NCI-H524 (cell line): ENCODE data around the gene TMEM87A.

ENCODE experiments used
- DNase-seq, 2 experiments: peaks; one replicate each; lab custom pipeline; 2025; lab: John Stamatoyannopoulos, UW

Gene TMEM87A

GRCh38 chr15:42202653-42203052 is 70.6 kb downstream of the TMEM87A start:
- no peak for DNase-seq

- no peak for DNase-seq
Observed at GRCh38 chr15:42201801-42202200, 71.4 kb downstream of the TMEM87A start.

DNA sequence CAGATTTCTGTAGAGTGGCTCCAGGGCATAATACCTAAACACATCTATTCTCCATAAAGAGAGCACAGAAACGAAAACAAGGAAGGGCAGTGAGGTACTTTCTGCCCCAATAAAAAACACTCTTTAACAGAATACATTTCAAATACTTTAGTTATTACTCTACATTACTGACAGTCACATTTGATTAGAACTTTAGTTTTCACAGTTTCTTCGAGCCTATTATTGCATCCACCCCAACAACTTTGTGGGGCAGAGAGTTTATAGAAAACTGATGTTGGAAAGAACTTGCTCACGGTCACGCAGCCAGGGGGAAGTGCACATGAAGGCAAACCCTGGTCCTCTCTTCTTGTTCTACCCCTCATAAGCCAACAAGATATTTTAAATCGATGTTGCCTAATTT is 74.1 kb downstream of the TMEM87A start:
- DNase-seq = no peak

GRCh38 chr15:42198516-42198915 is 74.7 kb downstream of the TMEM87A start:
- no peak for DNase-seq

DNA sequence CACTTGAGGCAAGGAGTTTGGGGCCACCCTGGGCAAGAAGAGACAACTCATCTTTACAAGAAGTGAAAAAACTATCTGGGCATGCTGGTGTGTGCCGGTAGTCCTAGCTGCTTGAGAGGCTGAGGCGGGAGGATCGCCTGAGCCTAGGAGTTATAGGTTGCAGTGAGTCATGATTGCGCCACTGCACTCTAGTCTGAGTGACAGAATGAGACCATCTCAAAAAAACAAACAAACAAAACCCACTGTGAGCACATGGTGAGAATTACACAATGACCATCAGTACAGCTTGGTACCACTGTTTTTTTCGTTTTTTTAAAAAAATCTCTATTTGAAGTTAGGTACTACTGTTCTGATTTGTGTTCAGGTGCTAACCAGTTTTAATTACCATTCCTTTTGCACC is 78.7 kb downstream of the TMEM87A start:
- DNase-seq = no peak

- no peak for DNase-seq
Observed at GRCh38 chr15:42193383-42193782, 79.8 kb downstream of the TMEM87A start.

DNA sequence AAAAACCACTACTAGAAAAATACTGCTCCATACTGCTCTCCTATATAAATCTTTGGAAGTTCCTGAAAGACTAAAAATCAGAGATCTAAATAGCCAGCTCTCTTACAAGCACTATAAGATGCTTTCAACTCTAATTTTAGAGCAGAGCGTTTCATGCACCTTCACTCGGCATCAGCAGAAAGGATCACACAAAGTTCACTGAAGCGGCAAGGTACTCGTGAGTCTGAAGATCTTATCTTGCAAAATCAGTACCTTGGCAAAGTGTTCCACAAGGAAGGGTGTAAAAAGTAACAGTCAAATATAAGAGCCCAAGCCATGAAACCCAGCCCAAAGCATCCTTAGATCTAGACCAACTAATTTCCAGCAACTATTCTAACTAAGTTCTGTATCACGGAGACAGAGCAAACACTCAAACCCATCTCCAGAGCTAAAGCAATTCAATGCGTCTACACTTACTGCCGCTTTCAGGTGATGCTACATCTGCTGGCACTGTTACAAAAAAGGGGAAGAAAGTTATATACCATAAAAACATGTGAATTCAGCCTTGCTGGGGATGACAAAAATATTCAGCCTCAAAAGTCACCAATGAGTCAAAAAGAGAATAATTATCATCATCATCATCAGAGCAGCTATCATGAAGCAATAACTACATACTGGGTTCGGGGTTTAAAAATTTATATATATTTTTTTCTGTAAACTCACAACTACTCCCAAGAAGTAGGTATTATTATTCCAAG is 81.5 kb downstream of the TMEM87A start:
- no peak for DNase-seq

DNA sequence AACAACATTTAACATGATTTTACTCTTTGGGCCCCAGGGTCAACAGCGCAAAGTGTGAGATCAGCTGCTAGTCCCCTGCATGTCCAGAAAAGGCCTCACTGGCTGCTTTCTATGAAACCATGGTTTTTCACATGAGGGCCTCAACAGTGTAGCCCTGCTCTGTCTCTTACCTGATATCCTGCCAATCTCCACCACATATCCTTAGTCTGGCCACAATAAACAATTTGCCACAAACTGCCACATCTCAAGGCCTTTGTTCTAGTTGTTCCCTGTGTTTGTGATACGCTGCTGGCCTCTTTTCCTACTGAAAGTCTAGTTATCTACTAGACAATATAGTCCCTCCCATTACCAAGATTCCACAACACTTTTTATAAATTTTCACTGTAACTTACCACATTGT is 82.9 kb downstream of the TMEM87A start:
- DNase-seq = no peak

- DNase-seq = no peak
Observed at GRCh38 chr15:42185801-42186200, 87.4 kb downstream of the TMEM87A start.

- DNase-seq = no peak
Observed at GRCh38 chr15:42184736-42185135, 88.5 kb downstream of the TMEM87A start.

DNA sequence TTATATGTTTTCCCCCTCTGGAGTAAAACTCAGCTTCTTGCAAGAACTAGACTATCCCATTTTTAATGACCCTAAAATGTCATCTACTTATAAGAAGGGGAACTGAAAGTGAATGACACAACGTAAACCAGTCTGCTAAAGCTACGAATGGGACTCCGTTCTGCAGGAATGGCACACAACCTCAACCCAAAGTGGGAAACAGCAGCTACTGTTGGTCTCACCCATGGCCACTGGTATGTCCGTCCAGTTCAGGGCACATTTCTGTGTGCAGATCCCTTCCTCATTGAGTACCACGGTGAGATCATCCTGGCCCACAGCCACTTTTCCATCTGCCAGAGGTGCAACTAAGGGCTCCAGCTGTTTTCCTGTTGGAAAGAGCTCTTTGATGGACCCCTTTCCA is 88.9 kb downstream of the TMEM87A start:
- DNase-seq = no peak

DNA sequence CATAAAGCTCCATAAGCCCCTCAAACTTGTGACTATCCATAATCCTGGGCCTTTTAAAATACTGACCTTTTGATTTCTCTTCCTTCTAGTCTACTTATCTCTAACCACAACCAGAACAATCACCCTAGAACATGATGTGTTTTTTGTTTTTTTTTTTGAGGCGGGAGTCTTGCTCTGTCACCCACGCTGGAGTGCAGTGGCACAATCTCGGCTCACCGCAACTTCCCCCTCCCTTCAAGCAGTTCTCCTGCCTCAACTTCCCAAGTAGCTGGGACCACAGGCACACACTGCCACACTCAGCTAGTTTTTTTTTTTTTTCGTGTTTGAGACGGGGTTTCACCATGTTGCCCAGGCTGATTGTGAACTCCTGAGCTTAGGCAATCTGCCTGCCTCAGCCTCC is 90.3 kb downstream of the TMEM87A start:
- no peak for DNase-seq

DNA sequence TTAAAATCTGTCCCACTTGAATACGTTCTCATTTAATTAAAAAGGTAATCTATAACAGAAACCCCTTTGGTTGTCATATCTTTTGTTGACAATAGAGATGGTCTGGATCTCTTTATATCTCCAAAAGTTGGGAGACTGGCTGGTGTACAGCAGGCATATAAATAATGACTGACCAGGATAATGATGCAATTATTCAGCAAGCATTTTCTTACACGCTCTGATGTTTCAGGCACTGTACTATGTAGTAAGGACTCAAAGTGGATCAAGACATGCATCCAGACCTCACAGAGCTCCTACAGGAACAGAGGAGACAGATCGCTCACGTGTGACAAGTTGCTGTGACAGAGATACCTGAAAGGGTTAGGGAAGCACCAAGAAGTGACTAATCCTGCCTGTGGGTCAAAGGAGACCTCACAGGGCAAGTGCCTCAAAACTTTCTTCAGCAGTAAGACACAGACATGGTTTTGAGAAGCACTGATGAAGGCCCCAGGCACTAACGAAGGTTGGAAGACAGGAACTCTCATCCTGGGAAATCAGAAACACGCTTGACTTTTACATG is 90.8 kb downstream of the TMEM87A start:
- DNase-seq = no peak

DNA sequence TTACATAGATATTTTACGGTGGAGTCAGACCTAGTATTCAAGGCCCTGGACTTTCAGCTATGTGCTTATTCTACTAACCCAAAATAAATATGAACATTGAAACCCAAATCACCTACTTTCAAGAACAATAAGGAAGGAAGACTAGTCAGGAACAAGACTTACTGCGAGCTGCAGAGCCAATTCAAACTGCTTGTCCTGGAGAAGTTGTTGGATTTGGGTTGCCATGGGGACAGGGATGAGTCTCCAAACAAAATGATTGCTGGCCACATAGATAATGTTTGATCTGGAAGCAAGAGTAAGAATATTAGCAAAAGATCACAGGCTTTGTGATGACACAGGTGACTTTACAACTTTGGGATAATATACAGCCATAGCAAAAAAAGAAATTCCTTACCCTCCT is 95.2 kb downstream of the TMEM87A start:
- DNase-seq = no peak

GRCh38 chr15:42175671-42176070 is 97.6 kb downstream of the TMEM87A start:
- no peak for DNase-seq

GRCh38 chr15:42172475-42172874 is 100.8 kb downstream of the TMEM87A start:
- DNase-seq = no peak

DNA sequence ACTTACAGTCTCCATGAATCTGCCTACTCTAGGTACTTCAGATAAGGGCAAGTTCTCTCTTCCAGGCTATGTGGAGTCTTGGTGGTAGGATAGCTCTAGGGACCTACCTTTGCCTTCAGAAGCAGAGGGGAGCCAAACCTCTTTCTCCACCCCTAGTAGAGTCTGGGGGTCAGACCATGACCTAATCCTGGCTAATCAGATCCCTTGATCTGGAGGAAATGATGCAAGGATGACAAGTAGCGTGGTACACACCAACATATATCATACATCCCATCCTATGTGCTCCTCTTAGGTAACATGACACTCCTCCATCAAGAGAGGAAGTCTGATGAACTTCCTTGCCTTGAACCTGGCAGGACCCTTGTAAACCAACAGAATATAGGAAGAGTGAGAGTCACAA is 101.4 kb downstream of the TMEM87A start:
- no peak for DNase-seq

- DNase-seq = no peak
Observed at GRCh38 chr15:42171122-42171521, 102.1 kb downstream of the TMEM87A start.

DNA sequence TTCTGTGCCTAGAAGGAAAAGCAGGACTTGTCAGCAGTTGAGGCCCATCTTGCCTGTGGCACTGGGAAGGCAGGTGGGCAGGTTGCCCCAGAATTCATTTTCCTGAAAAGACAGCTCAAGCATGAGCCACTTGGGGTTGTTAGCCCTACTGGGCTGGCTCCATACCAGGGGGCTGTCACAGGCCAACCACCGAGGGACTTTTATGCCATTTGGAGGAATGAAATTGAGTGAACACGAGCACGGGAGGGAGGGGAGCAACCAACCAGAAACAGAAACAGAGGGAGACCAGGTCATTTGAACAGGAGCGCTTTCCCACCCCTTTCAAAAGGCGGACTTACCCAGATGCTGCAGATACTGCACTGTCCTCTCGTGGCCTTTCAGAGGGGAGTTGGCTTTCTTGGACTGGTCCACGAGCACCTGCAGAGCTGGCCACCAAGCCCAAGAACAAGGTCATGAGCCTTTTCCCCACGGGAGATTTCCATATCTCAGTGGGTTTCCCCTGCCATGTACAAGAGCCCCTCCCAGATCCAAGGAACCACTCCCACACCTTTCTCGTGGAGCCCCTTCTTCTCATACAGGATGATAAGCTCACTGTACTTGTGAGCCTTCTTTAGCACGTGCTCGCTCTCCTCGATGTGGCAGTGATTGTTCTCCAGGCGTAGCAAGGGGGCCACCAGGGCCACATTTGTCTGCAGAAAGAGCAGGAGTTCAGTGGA is 106.8 kb downstream of the TMEM87A start:
- DNase-seq = no peak

GRCh38 chr15:42165106-42165505 is 108.1 kb downstream of the TMEM87A start:
- no peak for DNase-seq

DNA sequence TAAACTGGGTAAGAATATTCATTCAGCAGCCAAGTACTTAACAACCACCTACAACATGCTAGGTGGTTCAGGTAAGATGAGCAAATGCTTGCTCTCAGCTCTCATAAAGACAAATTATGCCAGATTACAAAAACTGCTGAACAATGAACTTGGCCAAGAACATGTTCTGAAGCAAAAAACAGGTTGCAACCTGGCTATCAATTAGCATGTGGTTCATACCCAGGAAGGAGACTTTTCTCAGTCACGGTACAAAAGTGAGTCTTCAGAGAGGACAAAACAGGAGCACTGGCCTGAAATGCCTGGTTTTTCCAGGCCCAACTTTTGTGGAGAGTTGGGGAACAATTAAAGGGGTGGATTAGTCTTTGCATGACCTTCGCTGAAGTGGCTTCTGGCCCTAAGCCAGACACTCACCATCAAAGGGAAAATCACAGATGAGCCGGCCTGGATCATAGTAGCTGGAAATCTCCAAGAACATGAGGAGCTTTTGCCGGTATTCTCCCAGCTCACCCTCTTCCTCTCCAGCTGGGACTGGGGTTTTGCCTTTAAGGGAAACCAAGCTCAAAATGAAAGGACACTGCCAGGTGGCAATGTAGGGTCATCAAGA is 109.2 kb downstream of the TMEM87A start:
- DNase-seq = peak in 1 of 2 experiments; percentile 17

DNA sequence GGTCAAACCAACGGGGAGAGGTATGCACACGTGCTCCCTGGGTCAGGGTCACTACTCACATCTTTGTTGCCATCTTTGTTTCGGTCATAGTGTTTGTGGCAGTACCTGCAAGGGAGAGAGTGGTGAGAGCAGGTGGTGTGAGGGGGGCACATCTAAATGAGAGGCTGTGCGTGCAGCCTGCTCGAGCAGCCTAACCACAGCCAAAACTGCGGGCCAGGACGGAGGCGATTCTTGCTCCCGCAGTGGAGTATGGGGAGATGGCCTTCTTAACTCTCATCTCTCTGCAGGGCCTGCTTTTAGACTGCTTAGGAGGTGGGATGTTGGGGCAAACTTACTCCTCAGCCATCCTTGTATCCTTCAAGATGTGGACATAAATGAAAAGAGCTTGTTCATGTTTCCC is 109.9 kb downstream of the TMEM87A start:
- DNase-seq = no peak
